ENCODE results near the gene PARS2. TPM values are rescaled to one million over a fixed set of nuclear protein-coding genes. Genes with fewer than 3 reads are reported as not detected.

The PARS2 gene
- total RNA-seq, 1 experiment from 2014 or later, result 10.2 TPM

- H2AFZ ChIP-seq (ENCODE audit: low read length), result no peak overlapping the region
- no peaks in the 10 kb centered on the region for H3K23me2 ChIP-seq (ENCODE audit: insufficient read length, low read depth, low read length, poor library complexity, severe bottlenecking)
- H3K4me1 ChIP-seq (ENCODE audit: insufficient read depth, low read length), result no peaks in the 10 kb centered on the region
- no peak for TF ChIP-seq CTCF (conservative IDR thresholded peaks at IDR 0.05)
- no peak overlapping the region for H3K9ac ChIP-seq (ENCODE audit: extremely low read depth, insufficient read length, low read length)
- H4K8ac ChIP-seq (replicated peaks; ENCODE audit: insufficient read length, low read depth, low read length), result no peak overlapping the region
- Mint-ChIP-seq H3K4me3 (no peak overlapping the region; a peak in 1 of 5 replicates), H3K9me3 (no peaks in the 10 kb centered on the region), H3K4me1 (peaks cover 10 to 20% of the 10 kb centered on the region in 2 experiments), H3K27me3 (ENCODE audit: low read depth) (peaks cover 28% of the 10 kb centered on the region), H3K36me3 (ENCODE audit: insufficient read depth in 1 of 3, low read depth in 3 of 3) (no peaks in the 10 kb centered on the region), H3K27ac (no peak overlapping the region)
- no peak overlapping the region for H3K18ac ChIP-seq (ENCODE audit: insufficient read length, low read depth, low read length)
- no peak overlapping the region for H3K4me2 ChIP-seq (ENCODE audit: insufficient read depth, insufficient read length, low read length)
- H2BK20ac ChIP-seq (ENCODE audit: low read depth, low read length, poor library complexity, severe bottlenecking), result no peak overlapping the region
- H3K79me1 ChIP-seq (ENCODE audit: insufficient read depth, low read depth, low read length, poor library complexity, severe bottlenecking), result no peaks in the 10 kb centered on the region
- no peak overlapping the region for H4K91ac ChIP-seq (ENCODE audit: insufficient read length, low read depth, low read length)
- no peak overlapping the region for H2BK15ac ChIP-seq (ENCODE audit: low read depth, low read length)
- H3K79me2 ChIP-seq (ENCODE audit: insufficient read depth, low read length), result no peaks in the 10 kb centered on the region
- no peak overlapping the region for H2BK12ac ChIP-seq (ENCODE audit: insufficient read length, low read depth, low read length)
- no peak overlapping the region for H3K27ac ChIP-seq (ENCODE audit: insufficient read length, low read depth, low read length)
- no peak overlapping the region for H2BK120ac ChIP-seq (ENCODE audit: low read depth, low read length, poor library complexity, severe bottlenecking)
- H3K23ac ChIP-seq (ENCODE audit: insufficient read length, low read depth, low read length), result no peak overlapping the region
- H3K27me3 ChIP-seq (ENCODE audit: insufficient read depth, low read length), result no peaks in the 10 kb centered on the region; the same call in 1 of the 2 replicates
- no peak overlapping the region for H3K14ac ChIP-seq (ENCODE audit: insufficient read depth, low read length)
- no peaks in the 10 kb centered on the region for H3K9me3 ChIP-seq (ENCODE audit: control insufficient read depth, low read depth, low read length)
- H3T11ph ChIP-seq (ENCODE audit: low read length), result no peak overlapping the region
- WGBS (ENCODE audit: extremely low coverage, insufficient read length, low lambda C conversion rate), result no CpG with 5 or more reads among the region's 39 CpGs
- no peak for DNase-seq
- no peak overlapping the region for H3K4ac ChIP-seq (ENCODE audit: low read depth, low read length)
- no peak overlapping the region for H2AK5ac ChIP-seq (ENCODE audit: insufficient read length, low read length)
- no peaks in the 10 kb centered on the region for H4K20me1 ChIP-seq (ENCODE audit: control insufficient read depth, insufficient read depth, insufficient read length)
- H2BK5ac ChIP-seq (ENCODE audit: insufficient read length, low read length), result no peak overlapping the region
- H3K56ac ChIP-seq (ENCODE audit: insufficient read length, low read depth, low read length), result no peak overlapping the region
- no peak overlapping the region for H4K5ac ChIP-seq (ENCODE audit: insufficient read length, low read depth, low read length)
These were observed 35.9 kb upstream of the PARS2 start for GRCh38 chr1:54800041-54800898.
